ENCODE results near the gene KLHL12.

Gene KLHL12

GRCh38 chr1:202952099-202952498 lies 25.1 kb upstream of the KLHL12 start:
- DNase-seq (ENCODE audit: low read depth), result no peak
- no peak for TF ChIP-seq CTCF (conservative IDR thresholded peaks at IDR 0.05; ENCODE audit: low read depth, low read length)
- H3K4me3 ChIP-seq (ENCODE audit: low read length), result no peak overlapping the region

- no peak for DNase-seq (ENCODE audit: low read depth)
- TF ChIP-seq CTCF (conservative IDR thresholded peaks at IDR 0.05; ENCODE audit: low read depth, low read length), result no peak
These were observed 24.4 kb upstream of the KLHL12 start for GRCh38 chr1:202951437-202951836.

GRCh38 chr1:202945483-202945882 lies 18.4 kb upstream of the KLHL12 start:
- no peak overlapping the region for H3K4me3 ChIP-seq (ENCODE audit: low read length)
- DNase-seq (ENCODE audit: low read depth), result no peak
- TF ChIP-seq CTCF (conservative IDR thresholded peaks at IDR 0.05; ENCODE audit: low read depth, low read length), result no peak

More at GRCh38 chr1:202951437-202951836, 24.4 kb upstream of the KLHL12 start:
- H3K4me3 ChIP-seq (ENCODE audit: low read length), result no peak overlapping the region

DNA sequence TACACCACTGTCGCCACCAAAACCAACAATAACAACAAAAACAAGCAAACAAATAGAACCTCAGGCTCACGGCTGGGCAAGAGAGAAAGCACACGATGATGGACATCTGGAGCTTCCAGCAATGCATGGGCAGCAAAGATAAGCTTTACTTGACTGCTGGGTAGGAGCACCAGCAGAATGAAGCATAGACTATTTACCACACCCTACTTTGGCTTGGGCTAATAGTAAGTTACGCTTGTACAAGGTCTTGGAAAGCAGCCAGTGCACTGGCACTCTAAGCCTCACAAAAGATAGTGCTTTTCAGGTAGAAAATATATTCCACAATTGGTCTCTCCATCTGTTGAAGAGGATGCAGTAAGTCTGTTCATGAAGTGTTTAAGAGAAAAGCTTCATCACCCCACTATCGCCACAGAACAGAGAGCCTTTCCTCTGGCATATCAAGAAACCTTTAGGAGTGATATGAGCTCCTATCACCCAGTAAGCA lies 17.4 kb upstream of the KLHL12 start:
- no peak for DNase-seq (ENCODE audit: low read depth)
- no peak overlapping the region for H3K4me3 ChIP-seq (ENCODE audit: low read length)
- no peak for TF ChIP-seq CTCF (conservative IDR thresholded peaks at IDR 0.05; ENCODE audit: low read depth, low read length)

- no peak for DNase-seq (ENCODE audit: low read depth)
- no peak overlapping the region for H3K4me3 ChIP-seq (ENCODE audit: low read length)
- no peak for TF ChIP-seq CTCF (conservative IDR thresholded peaks at IDR 0.05; ENCODE audit: low read depth, low read length)
These were observed 15.4 kb upstream of the KLHL12 start for GRCh38 chr1:202942426-202942825.

DNA sequence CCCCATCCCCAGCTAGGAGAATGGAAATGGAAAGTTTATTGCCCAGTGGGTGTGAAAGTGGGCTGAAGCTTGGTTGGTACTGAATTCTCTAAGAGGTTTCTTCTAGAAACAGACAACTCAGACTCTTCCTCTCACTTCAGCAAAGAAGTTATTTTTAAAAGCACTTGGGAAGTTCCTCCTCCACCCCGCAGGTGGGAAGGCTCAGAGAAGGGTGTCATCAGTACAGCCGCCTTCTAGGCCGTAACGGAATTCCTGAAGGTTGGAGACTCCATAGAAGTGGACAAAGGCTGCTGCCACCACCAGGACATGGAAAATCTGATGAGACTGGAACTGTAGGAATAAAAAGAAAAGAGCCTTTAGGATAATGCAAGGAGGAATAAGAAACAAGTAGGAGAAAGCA lies 14.3 kb upstream of the KLHL12 start:
- H3K4me3 ChIP-seq (ENCODE audit: low read length), result no peak overlapping the region
- DNase-seq (ENCODE audit: low read depth), result no peak
- no peak for TF ChIP-seq CTCF (conservative IDR thresholded peaks at IDR 0.05; ENCODE audit: low read depth, low read length)

DNA sequence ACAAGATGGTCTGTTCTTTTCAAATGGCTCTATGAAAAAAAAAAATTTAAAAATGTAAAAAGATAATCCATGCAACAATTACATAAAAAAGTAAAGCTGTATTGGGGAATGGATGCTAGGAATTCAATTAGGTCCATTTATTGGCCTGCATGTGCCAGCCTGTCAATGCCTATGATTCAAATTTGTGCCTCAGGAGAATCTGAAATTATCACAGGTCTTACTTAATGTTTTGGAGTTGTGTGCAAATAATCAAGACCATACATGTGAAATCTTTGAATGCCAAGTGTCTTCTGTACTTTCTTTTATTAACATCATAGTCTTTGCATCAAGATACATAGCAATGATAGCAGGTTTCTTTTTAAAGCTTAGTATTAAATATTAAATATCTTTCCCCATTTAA lies 13.5 kb upstream of the KLHL12 start:
- no peak for DNase-seq (ENCODE audit: low read depth)
- TF ChIP-seq CTCF (conservative IDR thresholded peaks at IDR 0.05; ENCODE audit: low read depth, low read length), result no peak
- H3K4me3 ChIP-seq (ENCODE audit: low read length), result no peak overlapping the region

Measured in retinal pigment epithelial cell (primary cell).